NK-92 (cell line): ENCODE data around the gene LRRC7.

Experiments used
- DNase-seq: peaks from one replicate; lab custom pipeline; 2025; ENCODE audit not compliant: unreplicated experiment; lab: John Stamatoyannopoulos, UW

Gene LRRC7

DNA sequence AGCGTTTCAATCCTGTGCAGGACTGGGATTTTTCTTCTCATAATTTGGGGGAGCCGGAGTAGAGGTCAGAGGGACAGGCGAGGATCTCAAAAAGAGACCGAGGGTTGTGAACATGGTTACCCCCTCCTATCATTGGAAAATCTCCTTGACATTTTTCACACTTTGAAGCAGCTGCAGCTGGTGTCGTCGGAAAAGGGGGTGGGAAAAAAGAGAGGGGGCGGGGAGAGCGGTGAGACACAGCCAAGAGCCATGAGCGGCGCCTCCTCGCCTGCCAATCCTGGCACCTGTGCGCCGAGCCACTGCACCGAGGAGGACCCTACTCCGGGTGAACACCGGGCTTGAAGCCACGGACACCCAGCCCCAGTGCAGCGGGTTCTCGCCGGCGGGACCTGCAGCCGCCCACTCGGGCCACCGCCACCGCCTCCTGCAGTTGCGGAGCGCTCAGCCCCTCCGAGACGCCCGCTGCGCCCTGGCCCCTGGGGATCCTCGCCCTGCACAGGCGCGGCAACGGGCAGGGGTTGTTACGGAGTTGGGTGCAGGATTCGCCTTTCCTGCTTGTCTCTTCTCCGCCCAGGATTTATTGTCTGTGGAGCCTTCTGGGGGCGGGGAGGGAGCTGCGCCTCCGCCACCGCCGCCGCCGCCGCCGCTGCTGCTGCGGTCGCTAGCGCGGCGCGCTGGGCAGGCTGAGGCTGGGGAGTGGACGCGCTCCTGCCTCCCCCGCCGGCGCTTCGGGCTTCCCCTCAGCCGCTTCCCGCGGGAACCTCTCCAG lies at the start of gene LRRC7:
LRRC7 (plus strand) TSS at position 271 of the 769 bp plus-strand sequence. CDS start 718 bp downstream, outside the sequence.
- no peak for DNase-seq

DNA sequence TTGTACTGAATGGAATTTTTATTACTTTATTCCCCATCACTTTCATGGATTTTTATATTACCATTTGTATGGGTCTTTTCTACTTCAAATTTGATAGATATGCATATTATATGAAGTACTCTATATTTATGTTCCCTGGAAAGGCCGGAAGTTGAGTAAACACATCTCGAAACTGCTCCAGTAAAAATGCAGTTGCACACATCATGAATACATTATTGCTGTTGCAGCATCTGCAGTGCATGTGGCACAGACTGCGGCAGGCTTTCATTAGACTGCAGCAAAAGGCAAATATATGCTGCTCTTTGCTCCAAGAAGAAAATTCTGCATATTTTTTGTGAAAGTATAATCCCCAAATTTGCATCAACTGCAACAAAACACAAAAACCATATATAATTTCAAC lies 48.7 kb upstream of the LRRC7 start:
- no peak for DNase-seq

DNA sequence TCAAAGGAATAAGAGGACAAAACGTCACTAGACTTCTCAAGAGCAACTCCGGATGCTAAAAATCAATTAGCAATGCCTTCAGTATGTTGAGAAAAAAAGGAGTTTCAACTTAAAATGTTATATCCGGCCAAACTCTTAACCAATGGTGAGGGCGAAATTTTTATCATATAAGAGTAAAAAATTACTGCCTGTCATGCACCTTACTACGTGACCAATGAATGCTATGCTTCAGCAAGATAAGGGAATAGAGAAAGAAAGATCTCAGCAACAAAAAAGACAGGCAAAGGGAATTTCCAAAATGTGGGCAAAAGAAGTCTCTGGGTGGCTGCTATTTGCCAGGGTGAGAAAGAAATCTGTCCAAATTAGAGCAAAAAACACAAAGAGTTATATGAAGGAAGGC lies 47.4 kb upstream of the LRRC7 start:
- no peak for DNase-seq

DNA sequence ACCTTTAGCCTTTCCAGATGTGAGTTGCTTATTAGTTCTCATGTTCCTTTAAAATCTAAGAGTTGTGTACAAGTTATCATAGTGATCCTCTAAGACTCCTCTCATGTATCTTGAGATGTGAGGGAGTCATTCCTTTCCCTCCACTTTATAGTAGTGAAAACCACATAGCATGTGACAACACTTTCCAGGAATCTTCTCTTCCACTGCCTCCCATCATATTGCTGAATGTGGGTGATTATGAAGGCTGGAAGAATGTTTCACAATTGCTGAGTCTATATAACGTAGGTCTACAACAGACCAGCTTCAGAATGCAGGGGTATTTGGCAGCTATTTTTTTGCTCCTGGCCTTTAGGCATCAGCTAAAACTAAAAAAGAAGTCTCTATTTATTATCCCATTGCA lies 44.7 kb upstream of the LRRC7 start:
- no peak for DNase-seq

DNA sequence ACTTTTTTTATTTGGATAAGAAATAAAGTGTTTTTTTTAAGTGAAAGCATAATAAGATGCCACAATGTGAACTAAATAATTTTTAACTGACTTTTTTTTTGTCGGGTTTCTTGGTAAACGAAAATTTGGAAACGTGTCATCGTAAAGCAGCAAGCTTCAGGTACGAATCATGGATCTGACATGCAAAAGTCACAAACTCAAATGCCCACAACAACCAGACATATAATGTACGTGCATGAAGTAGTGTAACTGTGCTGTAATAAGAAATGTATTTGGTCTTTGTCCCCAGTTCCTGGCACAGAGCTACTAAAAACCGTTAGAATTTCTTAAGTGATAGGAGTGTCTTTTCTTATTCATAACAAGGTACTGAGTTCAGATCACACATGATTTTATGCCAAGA lies 44.3 kb upstream of the LRRC7 start:
- DNase-seq: no peak

DNA sequence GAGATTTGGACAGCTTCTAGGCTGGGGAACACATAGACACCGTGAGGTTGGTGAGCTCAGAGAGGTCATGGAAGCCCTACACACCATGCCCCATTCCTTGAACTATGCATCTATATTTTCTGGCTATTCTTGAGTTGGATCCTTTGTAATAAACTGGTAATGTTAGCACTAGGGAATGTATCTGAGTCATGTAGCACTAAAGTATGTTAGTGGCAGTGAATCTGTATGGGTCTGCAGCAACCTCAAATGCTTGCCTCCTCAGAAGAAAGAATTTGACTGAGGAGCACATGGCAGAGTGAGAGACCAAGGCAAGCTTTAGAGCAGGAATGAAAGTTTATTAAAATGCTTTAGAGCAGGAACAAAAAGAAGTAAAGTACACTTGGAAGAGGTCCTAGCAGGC lies 43.7 kb upstream of the LRRC7 start:
- DNase-seq: no peak

DNA sequence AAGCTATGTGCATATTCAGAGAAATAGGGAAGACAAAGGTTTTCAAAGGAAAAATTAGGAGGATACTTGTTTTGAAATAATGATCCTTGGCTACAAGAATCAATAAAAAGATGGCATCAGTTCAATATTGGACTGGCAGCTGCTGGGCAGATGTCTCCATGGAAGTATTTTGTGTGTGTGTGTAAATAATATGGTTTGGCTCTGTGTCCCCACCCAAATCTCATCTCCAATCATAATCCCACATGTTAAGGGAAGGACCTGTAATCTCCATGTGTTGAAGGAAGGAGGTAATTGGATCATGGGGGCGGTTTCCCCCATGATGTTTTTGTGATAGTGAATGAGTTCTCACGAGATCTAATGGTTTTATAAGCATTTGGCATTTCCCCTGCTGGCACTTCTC lies 40.4 kb upstream of the LRRC7 start:
- no peak for DNase-seq

DNA sequence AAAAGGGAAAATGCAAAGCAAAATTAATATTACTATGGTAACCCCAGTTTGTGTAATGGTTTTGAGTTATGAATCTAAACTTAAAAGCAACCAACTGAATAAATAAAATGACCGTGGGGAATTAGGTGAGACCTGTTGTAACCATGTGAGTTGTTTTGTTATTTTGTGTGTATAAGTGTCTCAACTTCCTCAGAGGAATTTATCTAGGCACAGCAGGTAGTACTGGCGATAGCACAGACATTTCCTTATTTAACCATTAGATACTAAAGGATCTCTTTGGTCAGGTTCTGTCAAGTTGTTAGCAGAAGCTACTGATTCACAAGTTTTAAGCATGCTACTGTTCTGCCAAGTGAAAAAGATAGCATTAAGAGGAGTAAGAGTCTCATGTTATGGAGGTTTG lies 39.3 kb upstream of the LRRC7 start:
- DNase-seq: no peak

DNA sequence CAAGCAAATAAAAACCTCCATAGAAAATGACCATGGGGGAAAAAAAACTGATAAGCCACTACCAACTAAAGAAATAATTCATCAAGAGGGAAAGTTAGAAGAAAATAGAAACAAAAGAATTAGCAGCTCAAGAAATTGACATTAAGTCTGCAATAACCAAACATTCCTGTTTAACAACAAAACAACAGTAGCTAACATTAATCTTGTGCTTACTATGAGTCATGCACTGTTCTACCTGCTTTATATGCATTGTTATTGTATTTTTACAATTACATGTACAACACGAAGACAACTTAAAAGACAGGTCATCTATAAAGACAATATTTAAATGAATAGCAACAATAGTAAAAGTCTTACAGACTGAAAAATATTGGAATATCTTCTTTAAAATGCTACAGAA lies 34.4 kb upstream of the LRRC7 start:
- DNase-seq: no peak

DNA sequence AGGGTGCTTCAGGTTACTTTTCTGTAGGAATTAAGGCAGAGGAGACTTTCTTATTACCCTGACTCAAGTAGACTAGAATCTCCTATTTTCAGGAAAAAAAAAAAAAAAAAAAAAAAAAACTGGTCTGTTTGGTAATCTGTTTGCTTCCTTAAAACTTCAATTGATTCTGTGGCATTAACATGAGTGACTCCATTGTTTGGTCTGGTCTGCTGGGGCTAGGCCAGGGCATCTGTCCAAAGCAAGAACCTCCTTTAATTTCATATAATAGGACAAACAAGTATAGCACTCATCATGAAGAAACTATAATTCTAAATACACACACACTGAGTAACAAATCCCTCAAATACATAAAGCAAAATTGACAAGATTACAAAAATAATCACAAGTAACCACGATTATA lies 32.9 kb upstream of the LRRC7 start:
- no peak for DNase-seq

DNA sequence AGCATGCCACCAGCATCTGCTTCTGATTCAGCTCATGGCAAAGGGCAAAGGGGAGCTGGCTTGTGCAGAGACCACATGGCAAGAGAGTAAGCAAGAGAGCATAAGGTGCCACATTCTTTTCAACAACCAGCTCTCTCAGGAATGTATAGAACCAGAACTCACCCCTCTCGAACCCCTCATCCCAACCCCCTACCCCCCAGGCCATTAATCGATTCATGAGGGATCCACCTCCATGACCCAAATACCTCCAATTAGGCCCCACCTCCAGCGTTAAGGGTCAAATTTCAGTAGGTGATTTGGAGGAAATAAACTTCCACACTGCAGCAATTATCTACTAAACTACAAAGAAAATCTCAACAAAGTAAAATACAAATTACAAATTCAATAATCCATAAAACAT lies 32.2 kb upstream of the LRRC7 start:
- no peak for DNase-seq

DNA sequence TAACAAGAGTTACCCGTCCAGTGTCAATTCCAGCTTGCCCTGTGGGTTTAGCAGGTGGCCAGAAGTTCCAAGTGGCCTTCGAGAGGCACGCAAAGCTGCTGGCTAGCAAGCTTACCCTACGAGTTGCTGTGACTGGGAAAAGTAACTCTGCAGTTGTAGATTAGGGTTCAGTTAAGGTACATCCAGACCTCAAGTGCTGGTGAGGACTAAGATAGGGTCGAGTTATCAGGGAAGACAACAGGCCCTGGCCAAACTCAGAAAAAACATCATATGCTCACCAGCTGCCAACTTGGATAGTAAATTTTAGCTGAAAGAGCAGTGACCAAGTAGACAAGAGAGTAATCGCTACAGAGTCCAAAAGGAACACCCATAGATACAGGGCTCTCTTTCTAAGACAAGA lies 27.7 kb upstream of the LRRC7 start:
- DNase-seq: no peak

DNA sequence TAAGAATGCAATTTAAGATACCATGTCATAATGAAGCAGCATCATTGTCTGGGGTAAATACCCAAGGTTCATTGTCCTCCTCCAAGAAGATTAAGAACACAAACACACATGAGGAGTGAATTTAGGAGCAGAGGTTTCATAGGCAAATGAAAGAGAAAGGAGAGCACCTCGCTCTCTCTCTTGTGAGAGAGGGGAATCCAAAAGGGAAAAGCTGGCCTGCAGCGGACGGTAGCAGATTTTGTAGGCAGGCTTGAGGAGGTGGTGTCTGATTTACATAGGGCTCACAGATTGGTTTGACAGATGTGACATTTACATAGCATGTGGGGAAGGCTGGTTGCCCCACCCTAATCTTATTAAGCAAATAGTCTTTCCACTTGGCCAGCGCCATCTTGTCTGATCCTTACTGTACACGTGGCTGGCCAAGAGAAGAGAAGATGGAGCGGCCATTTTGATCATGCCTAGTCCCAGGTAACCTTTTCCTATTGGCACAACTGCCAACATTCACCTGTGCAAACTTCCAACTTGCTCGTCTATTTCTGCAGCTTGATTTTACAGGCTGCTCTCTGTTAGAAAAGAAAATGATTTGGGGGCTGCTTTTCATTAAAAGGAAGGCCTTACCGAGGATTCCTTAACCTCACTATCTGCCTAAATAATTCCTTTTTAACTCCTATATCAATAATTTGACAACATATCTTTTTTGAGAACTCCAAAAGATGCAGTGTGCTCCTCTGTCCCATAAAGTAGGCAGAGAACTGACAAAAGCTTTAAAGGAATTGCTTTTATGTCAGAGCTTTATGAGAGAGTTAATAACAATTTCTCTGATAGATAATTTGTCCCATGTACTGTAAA lies 16.0 kb upstream of the LRRC7 start:
- no peak for DNase-seq

DNA sequence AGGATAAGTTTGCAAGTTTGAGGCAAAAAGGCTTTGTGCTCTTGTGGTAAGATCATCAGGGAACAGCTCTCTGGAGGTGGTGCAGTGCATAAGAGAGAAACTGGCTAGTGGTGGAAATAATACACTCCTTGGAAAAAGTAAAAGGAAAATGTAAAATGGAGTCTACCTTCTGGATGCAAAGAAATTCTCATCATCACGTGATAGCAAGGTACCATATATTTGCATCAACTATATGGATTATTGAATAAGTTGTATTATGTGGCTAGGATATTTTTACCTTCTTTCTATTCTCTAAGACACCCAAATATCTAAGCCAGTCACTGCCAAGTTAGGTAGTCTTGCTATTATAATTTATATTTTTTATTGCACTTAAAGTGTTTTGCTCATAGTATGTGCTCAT lies 14.0 kb upstream of the LRRC7 start:
- DNase-seq: no peak

DNA sequence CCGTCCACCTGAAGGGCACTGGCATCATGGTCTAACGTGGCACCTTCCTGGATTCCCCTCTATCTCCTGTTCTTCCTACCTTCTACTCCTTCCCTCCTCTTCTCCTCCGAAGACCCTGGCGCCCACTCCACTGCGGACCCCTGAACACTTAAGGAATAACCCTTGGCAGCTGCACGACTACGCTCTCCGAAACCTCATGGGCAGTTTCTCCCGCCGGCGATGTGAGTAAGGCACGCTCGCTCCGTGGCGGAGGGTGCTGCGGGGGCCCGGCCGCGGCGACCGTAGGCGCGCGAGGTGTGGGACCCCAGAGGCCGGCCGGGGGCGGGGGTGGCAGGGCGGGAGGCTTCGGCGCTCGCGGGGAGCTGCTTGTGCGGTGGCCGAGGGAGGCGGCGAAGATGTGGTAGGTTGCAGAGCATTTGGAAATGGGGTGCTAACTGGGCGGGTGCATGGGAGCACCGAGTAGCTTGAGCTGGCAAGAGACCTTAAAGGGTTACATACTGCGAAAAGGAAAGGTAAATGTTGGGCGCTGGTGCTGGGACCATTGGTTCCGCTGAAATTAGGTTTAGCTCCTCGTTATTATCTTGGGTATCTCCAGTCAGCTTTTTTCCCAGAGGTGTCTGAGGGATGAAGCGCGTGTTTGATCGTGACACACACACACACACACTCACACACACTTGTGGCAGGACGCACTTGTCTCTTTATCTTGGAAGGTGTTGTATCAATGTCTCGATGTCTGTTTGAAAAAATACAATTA lies 876 bp downstream of the LRRC7 start:
- no peak for DNase-seq

DNA sequence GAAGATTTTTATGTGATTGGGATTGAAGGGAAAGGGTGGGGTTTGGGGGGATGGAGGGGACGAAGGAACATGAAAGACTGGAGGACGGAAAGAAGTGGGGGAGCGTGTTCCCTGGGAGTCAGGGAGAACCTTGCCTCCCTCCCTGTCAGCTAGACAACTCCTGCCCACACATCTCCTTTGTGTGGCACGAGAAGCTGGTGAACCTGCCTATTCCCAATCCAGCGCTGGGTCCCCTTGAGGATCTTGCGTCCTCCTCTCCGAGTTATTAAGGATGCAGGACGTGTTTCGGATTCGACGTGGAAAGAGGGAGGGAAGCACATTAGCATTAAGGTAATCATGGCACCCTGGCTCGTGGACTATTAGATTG lies 1.4 kb downstream of the LRRC7 start:
- DNase-seq: no peak

DNA sequence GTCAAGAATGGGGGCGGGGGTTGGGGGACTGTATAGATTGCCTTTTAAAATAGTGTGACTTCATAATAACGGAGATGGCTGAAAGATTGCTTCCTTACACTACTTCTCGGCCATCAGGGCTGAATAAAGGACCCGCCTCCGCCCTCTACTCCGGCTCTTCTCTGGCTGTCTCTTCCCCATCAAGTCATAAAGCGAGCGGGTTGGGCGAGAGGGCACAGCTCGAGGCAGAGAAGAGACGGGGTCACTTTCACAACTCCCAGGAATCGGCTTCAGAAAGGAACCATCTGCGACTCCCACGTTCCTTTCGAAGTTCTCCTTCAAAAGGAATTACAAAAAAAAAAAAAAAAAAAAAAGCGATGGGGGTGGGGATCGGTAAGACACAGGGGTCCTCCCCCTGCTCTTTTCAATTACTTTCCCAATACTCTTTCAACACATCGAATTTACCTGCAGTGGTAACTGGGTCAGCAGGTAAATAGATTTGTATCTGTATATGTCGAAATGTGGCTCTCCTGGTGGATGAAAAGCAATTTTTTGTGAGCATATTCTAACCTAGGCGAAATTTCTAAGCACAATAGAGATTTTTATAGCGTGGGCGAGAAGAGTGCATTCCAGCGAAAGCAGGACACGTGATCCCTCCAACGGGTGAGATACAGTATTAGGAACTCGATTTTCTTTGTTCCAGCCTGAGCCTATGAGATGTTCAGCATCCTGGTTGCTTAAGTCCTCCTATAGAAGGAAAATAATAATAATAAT lies 2.0 kb downstream of the LRRC7 start:
- no peak for DNase-seq

DNA sequence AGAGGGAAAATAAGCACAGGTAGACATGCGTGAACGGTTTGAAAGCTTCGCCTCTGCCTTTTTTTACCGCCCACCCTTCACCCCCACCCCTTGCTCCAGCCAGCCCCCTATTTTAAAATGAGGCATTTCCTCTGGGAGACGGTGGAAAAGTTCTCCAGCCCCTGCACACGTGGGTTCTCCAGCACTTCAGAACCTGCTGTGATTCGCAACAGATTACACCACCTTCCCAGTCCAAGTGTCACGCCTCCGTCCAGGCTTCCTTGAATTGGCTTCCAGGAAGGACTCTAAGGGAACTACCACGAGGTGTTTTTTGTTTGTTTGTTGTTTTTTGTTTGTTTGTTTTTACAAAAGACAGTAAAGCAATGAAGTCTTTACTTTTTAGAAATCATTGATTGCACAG lies 2.6 kb downstream of the LRRC7 start:
- DNase-seq: no peak

DNA sequence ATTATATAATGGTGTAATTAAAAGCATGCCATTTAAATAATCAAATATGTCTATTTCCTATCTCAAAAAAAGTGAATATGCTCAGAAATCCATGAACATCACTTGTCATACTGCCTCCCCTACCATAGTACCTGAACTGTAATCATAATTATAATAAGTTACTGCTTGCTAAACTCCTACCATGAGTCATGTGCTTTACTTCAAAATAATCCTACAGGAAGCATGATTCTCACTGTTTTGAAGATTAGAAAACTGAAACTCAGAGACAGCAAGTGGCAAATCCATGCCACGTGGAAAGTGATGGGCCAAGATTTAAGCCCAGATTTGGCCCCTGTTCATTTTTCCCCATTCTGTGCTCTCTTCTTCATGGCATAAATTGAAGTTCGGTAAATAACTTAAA lies 5.2 kb downstream of the LRRC7 start:
- DNase-seq: no peak

DNA sequence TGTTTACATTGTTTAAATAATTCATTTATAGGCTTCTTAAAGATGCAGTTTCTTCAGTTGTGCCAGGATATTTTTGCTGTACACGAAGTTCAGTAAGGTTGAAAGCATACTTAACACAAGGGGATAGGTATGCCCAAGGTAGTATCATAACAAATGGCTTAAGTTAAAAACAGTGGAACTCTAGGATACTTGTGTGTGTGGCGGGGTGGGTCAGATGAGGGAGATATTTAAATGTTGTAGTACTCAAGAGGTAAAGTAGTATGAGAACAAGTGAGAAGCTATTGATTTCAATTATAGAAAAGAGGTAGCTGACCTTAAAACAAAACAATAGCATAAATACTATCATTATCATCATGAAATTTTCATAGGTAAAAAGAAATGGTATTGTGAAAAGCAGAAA lies 6.2 kb downstream of the LRRC7 start:
- DNase-seq: no peak

DNA sequence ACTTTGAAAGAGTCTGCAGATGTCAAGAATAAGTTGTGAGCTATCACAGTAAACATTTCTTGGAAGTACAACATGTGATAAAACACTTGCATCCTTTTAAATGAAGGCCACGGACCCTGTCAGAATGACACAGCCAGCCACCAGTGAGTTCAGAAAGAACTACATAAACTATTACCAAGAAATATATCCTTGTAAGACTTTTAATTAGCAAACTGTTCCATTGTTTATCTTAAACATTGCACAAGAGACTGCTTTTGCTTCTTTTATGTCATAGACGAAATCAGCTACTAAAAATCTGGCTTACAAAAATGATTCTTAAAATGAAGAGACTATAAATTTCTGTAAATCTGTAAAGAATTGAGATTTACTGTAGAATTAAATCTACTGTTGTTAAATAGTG lies 17.9 kb downstream of the LRRC7 start:
- no peak for DNase-seq
